PC-3 (cell line): Measurements from ENCODE around the gene SV2C. TPM values are rescaled to one million over a fixed set of nuclear protein-coding genes. Genes with fewer than 3 reads are reported as not detected.

Experiments
- ATAC-seq: fragments of 200-7000 bp; cut with Tn5 transposase; 2 replicates; pipeline ENCODE4 v1.9.1; 2020; ENCODE audit warnings: mild to moderate bottlenecking, moderate library complexity
- BruUV-seq: library from RNA; stranded (reverse); fragments of 400-500 nt; replicated peaks from 2 replicates; lab custom pipeline; 2021; lab: Mats Ljungman, UMichigan
- CTCF ChIA-PET: fragments of 300-600 bp; sonication (Branson Sonifier 250); formaldehyde crosslinking; loops from one replicate; lab custom pipeline; 2022; ENCODE audit warnings: antibody characterized with exemption; lab: Charles Lee
- POLR2A ChIA-PET: fragments of 300-600 bp; sonication (Branson Sonifier 250); formaldehyde crosslinking; loops from one replicate; lab custom pipeline; 2022; ENCODE audit warnings: antibody characterized with exemption; ENCODE audit not compliant: unreplicated experiment; lab: Charles Lee
- DNase-seq: peaks from one replicate; pipeline ENCODE4 v3.0.0-alpha.2; 2015
- H2AFZ ChIP-seq: fragments of 300-600 bp; sonication (generic); 2 replicates; pipeline ENCODE4 v1.6.0; 2016; ENCODE audit warnings: antibody characterized with exemption, low read length
- H3F3A ChIP-seq: fragments of 300-600 bp; sonication (generic); one replicate; pipeline ENCODE4 v1.6.0; 2017; ENCODE audit warnings: antibody characterized with exemption, low read length, control low read depth, mild to moderate bottlenecking; ENCODE audit not compliant: unreplicated experiment
- H3K27ac ChIP-seq: fragments of 300-600 bp; sonication (generic); 2 replicates; pipeline ENCODE4 v1.5.1; 2016; ENCODE audit warnings: mild to moderate bottlenecking, low read length
- H3K27me3 ChIP-seq: fragments of 300-600 bp; sonication (generic); 2 replicates; pipeline ENCODE4 v1.6.1; 2016; ENCODE audit warnings: low read length, mixed read lengths
- H3K36me3 ChIP-seq: fragments of 300-600 bp; sonication (generic); 2 replicates; pipeline ENCODE4 v1.6.1; 2016; ENCODE audit warnings: low read depth, mixed run types, low read length, mixed read lengths
- H3K4me1 ChIP-seq: fragments of 300-600 bp; sonication (generic); 2 replicates; pipeline ENCODE4 v1.5.1; 2016; ENCODE audit warnings: low read length; ENCODE audit not compliant: insufficient read depth
- H3K4me2 ChIP-seq: fragments of 300-600 bp; sonication (generic); 2 replicates; pipeline ENCODE4 v1.6.0; 2016; ENCODE audit warnings: low read length
- H3K4me3 ChIP-seq: fragments of 300-600 bp; sonication (generic); 2 replicates; pipeline ENCODE4 v1.5.1; 2016; ENCODE audit warnings: mild to moderate bottlenecking, low read length, mixed read lengths
- H3K79me2 ChIP-seq: fragments of 300-600 bp; sonication (generic); 2 replicates; pipeline ENCODE4 v1.6.1; 2017; ENCODE audit warnings: low read length, mixed read lengths
- H3K9ac ChIP-seq: fragments of 300-600 bp; sonication (generic); 2 replicates; pipeline ENCODE4 v1.6.0; 2016; ENCODE audit warnings: mild to moderate bottlenecking, low read length
- H3K9me2 ChIP-seq: fragments of 300-600 bp; sonication (generic); replicated peaks from 2 replicates; pipeline ENCODE4 v1.6.1; 2016; ENCODE audit warnings: mixed run types, low read length, mixed read lengths
- H3K9me3 ChIP-seq: fragments of 300-600 bp; sonication (generic); 2 replicates; pipeline ENCODE4 v1.6.1; 2016; ENCODE audit warnings: low read length, mixed read lengths
- H4K20me1 ChIP-seq: fragments of 300-600 bp; sonication (generic); 2 replicates; pipeline ENCODE4 v1.6.1; 2016; ENCODE audit warnings: low read length, mixed read lengths
- EZH2 ChIP-seq: fragments of 300-600 bp; sonication (generic); IDR thresholded peaks from one replicate; pipeline ENCODE4 v1.6.1; 2017; ENCODE audit warnings: antibody characterized with exemption, mild to moderate bottlenecking, low read length; ENCODE audit not compliant: unreplicated experiment
- EZH2phosphoT487 ChIP-seq: fragments of 300-600 bp; sonication (generic); IDR thresholded peaks from 2 replicates; pipeline ENCODE4 v1.6.1; 2018; ENCODE audit warnings: mild to moderate bottlenecking, antibody characterized with exemption, low read length, borderline replicate concordance
- intact Hi-C: fragments of 100-400 bp; cut with micrococcal nuclease; formaldehyde crosslinking; loops from 2 replicates; pipeline ENCODE4 v1.9.0; 2023
- total RNA-seq: library from RNA; depleted of rRNA; stranded (reverse); fragments of >200 nt; gene quantifications from 2 replicates; pipeline ENCODE4 v1.2.3, GENCODE V29; 2014
- TF ChIP-seq, protein P1 (sequence below): fragments of 300-600 bp; sonication (generic); conservative IDR thresholded peaks from 2 replicates; pipeline ENCODE4 v1.5.1; 2017; ENCODE audit warnings: antibody characterized with exemption, low read depth, mild to moderate bottlenecking, low read length

SV2C gene
- total RNA-seq, 1 experiment from 2014 or later: not detected

- no peak overlapping the region for H3K9ac ChIP-seq
- no TSS peak for BruUV-seq
- H3K4me3 ChIP-seq: no peak overlapping the region
- no peaks in the 10 kb centered on the region for H3K27me3 ChIP-seq
- H4K20me1 ChIP-seq: no peaks in the 10 kb centered on the region
- intact Hi-C loops: no loop called here
- ChIA-PET CTCF (no interaction called here), POLR2A (no interaction called here)
- H3K79me2 ChIP-seq: no peaks in the 10 kb centered on the region
- H3K4me1 ChIP-seq: 0 out of 2 replicates have a peak, but pooled peaks cover 3% of the 10 kb centered on the region
- H3K36me3 ChIP-seq: no peaks in the 10 kb centered on the region
- TF ChIP-seq, protein P1, sequence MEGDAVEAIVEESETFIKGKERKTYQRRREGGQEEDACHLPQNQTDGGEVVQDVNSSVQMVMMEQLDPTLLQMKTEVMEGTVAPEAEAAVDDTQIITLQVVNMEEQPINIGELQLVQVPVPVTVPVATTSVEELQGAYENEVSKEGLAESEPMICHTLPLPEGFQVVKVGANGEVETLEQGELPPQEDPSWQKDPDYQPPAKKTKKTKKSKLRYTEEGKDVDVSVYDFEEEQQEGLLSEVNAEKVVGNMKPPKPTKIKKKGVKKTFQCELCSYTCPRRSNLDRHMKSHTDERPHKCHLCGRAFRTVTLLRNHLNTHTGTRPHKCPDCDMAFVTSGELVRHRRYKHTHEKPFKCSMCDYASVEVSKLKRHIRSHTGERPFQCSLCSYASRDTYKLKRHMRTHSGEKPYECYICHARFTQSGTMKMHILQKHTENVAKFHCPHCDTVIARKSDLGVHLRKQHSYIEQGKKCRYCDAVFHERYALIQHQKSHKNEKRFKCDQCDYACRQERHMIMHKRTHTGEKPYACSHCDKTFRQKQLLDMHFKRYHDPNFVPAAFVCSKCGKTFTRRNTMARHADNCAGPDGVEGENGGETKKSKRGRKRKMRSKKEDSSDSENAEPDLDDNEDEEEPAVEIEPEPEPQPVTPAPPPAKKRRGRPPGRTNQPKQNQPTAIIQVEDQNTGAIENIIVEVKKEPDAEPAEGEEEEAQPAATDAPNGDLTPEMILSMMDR: no peak
- TF ChIP-seq EZH2phosphoT487 (no peak), EZH2 (no peak)
- no peak for ATAC-seq
- H3F3A ChIP-seq: no peaks in the 10 kb centered on the region
- no peaks in the 10 kb centered on the region for H3K9me3 ChIP-seq
- no peak overlapping the region for H2AFZ ChIP-seq
- H3K9me2 ChIP-seq: no peaks in the 10 kb centered on the region
- H3K27ac ChIP-seq: no peak overlapping the region
- no peak overlapping the region for H3K4me2 ChIP-seq
- no peak for DNase-seq
Measured at GRCh38 chr5:76385540-76385939, 302.4 kb downstream of the SV2C start.

GRCh38 chr5:76386360-76386759, 303.2 kb downstream of the SV2C start:
- no peak for DNase-seq
- Histone ChIP-seq H4K20me1 (no peaks in the 10 kb centered on the region), H3K27ac (no peak overlapping the region), H2AFZ (no peak overlapping the region), H3K9me2 (no peaks in the 10 kb centered on the region), H3K9ac (no peak overlapping the region), H3K4me2 (no peak overlapping the region), H3K27me3 (no peaks in the 10 kb centered on the region), H3K36me3 (no peaks in the 10 kb centered on the region), H3K9me3 (no peaks in the 10 kb centered on the region), H3K79me2 (no peaks in the 10 kb centered on the region), H3K4me3 (no peak overlapping the region), H3K4me1 (0 out of 2 replicates have a peak, but pooled peaks cover 3% of the 10 kb centered on the region), H3F3A (no peaks in the 10 kb centered on the region)
- POLR2A ChIA-PET: no interaction called here
- CTCF ChIA-PET: no interaction called here
- TF ChIP-seq EZH2 (no peak), EZH2phosphoT487 (no peak)
- TF ChIP-seq, protein P1: no peak
- intact Hi-C loops: no loop called here
- BruUV-seq: no TSS peak
- ATAC-seq: no peak

DNA sequence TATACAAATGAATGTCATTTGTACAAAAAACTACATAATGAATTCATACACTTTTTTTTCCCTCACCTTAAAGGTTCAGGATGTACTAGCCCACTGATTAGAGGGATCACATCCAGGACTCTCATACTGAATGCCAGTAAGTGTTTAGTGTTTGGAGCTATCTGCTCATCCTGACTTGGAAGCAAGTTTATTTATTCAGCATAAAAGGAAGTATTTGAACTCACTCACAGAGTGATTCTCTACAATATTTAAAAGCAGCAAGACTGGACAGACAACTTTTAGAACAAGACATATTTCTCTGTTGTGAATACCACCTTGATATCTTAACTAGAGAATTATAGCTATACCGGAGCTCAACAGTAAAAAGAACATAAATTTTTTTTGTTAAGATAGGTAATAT, 305.1 kb downstream of the SV2C start:
- POLR2A ChIA-PET: no interaction called here
- intact Hi-C loops: no loop called here
- H3F3A ChIP-seq: no peaks in the 10 kb centered on the region
- TF ChIP-seq EZH2phosphoT487: no peak
- no peak for TF ChIP-seq EZH2
- TF ChIP-seq, protein P1: no peak
- 0 out of 2 replicates have a peak, but pooled peaks cover 3% of the 10 kb centered on the region for H3K4me1 ChIP-seq
- H3K27ac ChIP-seq: no peak overlapping the region
- CTCF ChIA-PET: interaction anchor here (0.6 kb wide), 1 partner anchor 744 kb away, joined by 3 read pairs; no protein-coding TSS in a partner anchor
- no peak overlapping the region for H3K9ac ChIP-seq
- no peaks in the 10 kb centered on the region for H3K36me3 ChIP-seq
- ATAC-seq (no peak), DNase-seq (peak; percentile 59)
- H3K9me3 ChIP-seq: no peaks in the 10 kb centered on the region
- no peaks in the 10 kb centered on the region for H4K20me1 ChIP-seq
- no TSS peak for BruUV-seq
- H3K4me2 ChIP-seq: no peak overlapping the region
- no peak overlapping the region for H3K4me3 ChIP-seq
- H2AFZ ChIP-seq: no peak overlapping the region
- no peaks in the 10 kb centered on the region for H3K9me2 ChIP-seq
- H3K27me3 ChIP-seq: no peaks in the 10 kb centered on the region
- no peaks in the 10 kb centered on the region for H3K79me2 ChIP-seq
